GM23338 (cell line): ENCODE measurements around the gene OLFML2A. TPM values are rescaled to one million over a fixed set of nuclear protein-coding genes. Genes with fewer than 3 reads are reported as not detected.

Experiments used
- ATAC-seq: fragments of 200-7000 bp; cut with Tn5 transposase; 3 replicates; pipeline ENCODE4 v1.9.1; 2020
- DNase-seq: peaks from one replicate; pipeline ENCODE4 v3.0.0-alpha.2; 2015; ENCODE audit warnings: low spot score
- H2AFZ ChIP-seq: fragments of 200-600 bp; sonication (generic); 2 replicates; pipeline ENCODE4 v1.8.0; 2016; ENCODE audit warnings: antibody characterized with exemption, mild to moderate bottlenecking, moderate library complexity
- H3F3A ChIP-seq: fragments of 200-600 bp; sonication (generic); replicated peaks from 2 replicates; pipeline ENCODE4 v1.8.0; 2017; ENCODE audit warnings: antibody characterized with exemption, mixed run types, low read depth
- H3K27ac ChIP-seq: fragments of 200-600 bp; sonication (generic); 2 replicates; pipeline ENCODE4 v1.6.1; 2016; ENCODE audit warnings: low read depth
- H3K27me3 ChIP-seq: fragments of 200-600 bp; sonication (generic); 2 replicates; pipeline ENCODE4 v1.8.0; 2016; ENCODE audit warnings: mild to moderate bottlenecking, mixed run types, moderate library complexity; ENCODE audit not compliant: insufficient read depth
- H3K36me3 ChIP-seq: fragments of 200-600 bp; sonication (generic); 2 replicates; pipeline ENCODE4 v1.8.0; 2016; ENCODE audit warnings: mild to moderate bottlenecking; ENCODE audit not compliant: insufficient read depth
- H3K4me1 ChIP-seq: fragments of 200-600 bp; sonication (generic); 2 replicates; pipeline ENCODE4 v1.8.0; 2016; ENCODE audit warnings: mild to moderate bottlenecking, moderate library complexity; ENCODE audit not compliant: insufficient read depth
- H3K4me2 ChIP-seq: fragments of 200-600 bp; sonication (generic); 2 replicates; pipeline ENCODE4 v1.7.1; 2017; ENCODE audit warnings: mixed run types
- H3K4me3 ChIP-seq: fragments of 200-600 bp; sonication (generic); 2 replicates; pipeline ENCODE4 v1.6.1; 2016; ENCODE audit warnings: mixed run types
- H3K79me2 ChIP-seq: fragments of 200-600 bp; sonication (generic); replicated peaks from 2 replicates; pipeline ENCODE4 v1.8.0; 2017; ENCODE audit warnings: mild to moderate bottlenecking; ENCODE audit not compliant: insufficient read depth
- H3K9me2 ChIP-seq: fragments of 200-600 bp; sonication (generic); 2 replicates; pipeline ENCODE4 v1.8.0; 2017; ENCODE audit not compliant: insufficient read depth
- H4K20me1 ChIP-seq: fragments of 200-600 bp; sonication (generic); replicated peaks from 2 replicates; pipeline ENCODE4 v1.8.0; 2017; ENCODE audit warnings: mild to moderate bottlenecking; ENCODE audit not compliant: insufficient read depth
- H3K27ac Mint-ChIP-seq: 2 replicates; pipeline ENCODE4 v1.8.0; 2020; ENCODE audit warnings: inconsistent platforms, mild to moderate bottlenecking, moderate library complexity, mixed read lengths
- H3K27me3 Mint-ChIP-seq: 3 replicates; pipeline ENCODE4 v1.8.0; 2022; ENCODE audit warnings: low read depth, mild to moderate bottlenecking, moderate library complexity, mixed read lengths, inconsistent platforms; ENCODE audit not compliant: insufficient read depth, poor library complexity
- H3K36me3 Mint-ChIP-seq: 3 replicates; pipeline ENCODE4 v1.8.0; 2021; ENCODE audit warnings: low read depth, mild to moderate bottlenecking, inconsistent platforms, moderate library complexity, mixed read lengths
- H3K4me1 Mint-ChIP-seq: 3 replicates; pipeline ENCODE4 v1.8.0; 2020; ENCODE audit warnings: mild to moderate bottlenecking, inconsistent platforms, mixed read lengths
- H3K4me3 Mint-ChIP-seq: 3 replicates; pipeline ENCODE4 v1.8.0; 2021; ENCODE audit warnings: moderate library complexity, mild to moderate bottlenecking, inconsistent platforms, mixed read lengths
- H3K9me3 Mint-ChIP-seq: 3 replicates; pipeline ENCODE4 v1.8.0; 2020; ENCODE audit warnings: moderate library complexity, mild to moderate bottlenecking, inconsistent platforms, mixed read lengths
- CREB1 ChIP-seq: fragments of 250-450 bp; sonication (Bioruptor Pico); IDR thresholded peaks from 2 replicates; pipeline ENCODE4 v1.5.0; 2020; ENCODE audit warnings: low read depth, mild to moderate bottlenecking, moderate library complexity
- EZH2 ChIP-seq: fragments of 200-600 bp; sonication (generic); IDR thresholded peaks from one replicate; pipeline ENCODE4 v1.8.0; 2017; ENCODE audit warnings: antibody characterized with exemption, mild to moderate bottlenecking, low read depth; ENCODE audit not compliant: unreplicated experiment
- EZH2phosphoT487 ChIP-seq: fragments of 200-600 bp; sonication (generic); IDR thresholded peaks from one replicate; pipeline ENCODE4 v1.8.1; 2018; ENCODE audit warnings: antibody characterized with exemption; ENCODE audit not compliant: unreplicated experiment
- JUNB ChIP-seq: IDR thresholded peaks from one replicate; pipeline ENCODE4 v1.6.1; 2016; ENCODE audit warnings: antibody characterized with exemption; ENCODE audit not compliant: unreplicated experiment
- NANOG ChIP-seq: IDR thresholded peaks from 2 replicates; pipeline ENCODE4 v1.6.1; 2016; ENCODE audit warnings: antibody characterized with exemption, borderline replicate concordance
- POLR2AphosphoS5 ChIP-seq: IDR thresholded peaks from 2 replicates; pipeline ENCODE4 v1.6.1; 2016; ENCODE audit warnings: antibody characterized with exemption, low read depth
- REST ChIP-seq: IDR thresholded peaks from one replicate; pipeline ENCODE4 v1.6.1; 2018; ENCODE audit warnings: antibody characterized with exemption; ENCODE audit not compliant: unreplicated experiment
- STAT1 ChIP-seq: IDR thresholded peaks from one replicate; pipeline ENCODE4 v1.6.1; 2016; ENCODE audit warnings: antibody characterized with exemption; ENCODE audit not compliant: unreplicated experiment
- ZNF114 ChIP-seq: fragments of 250-450 bp; sonication (Bioruptor Pico); IDR thresholded peaks from 2 replicates; pipeline ENCODE4 v1.5.0; 2020; ENCODE audit warnings: mild to moderate bottlenecking, moderate library complexity
- ZNF331 ChIP-seq: fragments of 250-450 bp; sonication (Bioruptor Pico); IDR thresholded peaks from 2 replicates; pipeline ENCODE4 v1.5.0; 2020; ENCODE audit warnings: low read depth, mild to moderate bottlenecking, moderate library complexity
- polyA plus RNA-seq: library from polyadenylated mRNA; unstranded; fragments of >200 nt; fragmentation: Nextera tagmentation; extraction: Ambion mirVana; gene quantifications from 2 replicates; pipeline ENCODE4 v1.2.1, GENCODE V29; 2016
- total RNA-seq: library from RNA; depleted of rRNA; stranded (reverse); fragments of >200 nt; shearing (Covaris generic); gene quantifications from 2 replicates; pipeline ENCODE4 v1.2.3, GENCODE V29; 2014
- TF ChIP-seq, protein P1 (sequence below), 2 experiments: fragments of 200-600 bp in 1 of 2; sonication (generic) in 1 of 2; conservative IDR thresholded peaks; 2 replicates each; pipeline versions ENCODE4 v1.5.1 to v1.6.1; 2016 to 2017; ENCODE audit warnings: antibody characterized with exemption in 2 of 2, low read depth in 2 of 2, mild to moderate bottlenecking in 2 of 2, moderate library complexity in 1 of 2

The OLFML2A gene
- total and polyA plus RNA-seq, 2 experiments from 2014 or later: 1.1 to 6.7 TPM

- Histone ChIP-seq H3K79me2 (peaks cover 75% of the 10 kb centered on the region), H3K4me3 (peak overlapping the region; percentile 56), H3K27me3 (peaks cover 37% of the 10 kb centered on the region), H3K36me3 (no peaks in the 10 kb centered on the region), H4K20me1 (peaks cover 19% of the 10 kb centered on the region), H3K4me2 (peak overlapping the region; percentile 73), H3K27ac (no peak overlapping the region), H3K4me1 (peaks cover 69% of the 10 kb centered on the region), H3F3A (no peaks in the 10 kb centered on the region; the same call in 1 of the 2 replicates), H3K9me2 (no peaks in the 10 kb centered on the region), H2AFZ (no peak overlapping the region)
- peaks cover 13% of the 10 kb centered on the region for H3K27me3 Mint-ChIP-seq
- H3K9me3 Mint-ChIP-seq: no peaks in the 10 kb centered on the region
- peak overlapping the region; percentile 87; the same call in 1 of the 2 replicates for H3K27ac Mint-ChIP-seq
- H3K4me3 Mint-ChIP-seq: peak overlapping the region; percentile 80
- no peak for ATAC-seq
- TF ChIP-seq EZH2: no peak
- TF ChIP-seq, protein P1, sequence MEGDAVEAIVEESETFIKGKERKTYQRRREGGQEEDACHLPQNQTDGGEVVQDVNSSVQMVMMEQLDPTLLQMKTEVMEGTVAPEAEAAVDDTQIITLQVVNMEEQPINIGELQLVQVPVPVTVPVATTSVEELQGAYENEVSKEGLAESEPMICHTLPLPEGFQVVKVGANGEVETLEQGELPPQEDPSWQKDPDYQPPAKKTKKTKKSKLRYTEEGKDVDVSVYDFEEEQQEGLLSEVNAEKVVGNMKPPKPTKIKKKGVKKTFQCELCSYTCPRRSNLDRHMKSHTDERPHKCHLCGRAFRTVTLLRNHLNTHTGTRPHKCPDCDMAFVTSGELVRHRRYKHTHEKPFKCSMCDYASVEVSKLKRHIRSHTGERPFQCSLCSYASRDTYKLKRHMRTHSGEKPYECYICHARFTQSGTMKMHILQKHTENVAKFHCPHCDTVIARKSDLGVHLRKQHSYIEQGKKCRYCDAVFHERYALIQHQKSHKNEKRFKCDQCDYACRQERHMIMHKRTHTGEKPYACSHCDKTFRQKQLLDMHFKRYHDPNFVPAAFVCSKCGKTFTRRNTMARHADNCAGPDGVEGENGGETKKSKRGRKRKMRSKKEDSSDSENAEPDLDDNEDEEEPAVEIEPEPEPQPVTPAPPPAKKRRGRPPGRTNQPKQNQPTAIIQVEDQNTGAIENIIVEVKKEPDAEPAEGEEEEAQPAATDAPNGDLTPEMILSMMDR (conservative IDR thresholded peaks at IDR 0.05; ENCODE audit: low read depth in 2 of 2): peak in 1 of 2 experiments; percentile 39; a peak in 3 of 4 replicates
- peaks cover 61% of the 10 kb centered on the region for H3K4me1 Mint-ChIP-seq
- H3K36me3 Mint-ChIP-seq: no peaks in the 10 kb centered on the region
- DNase-seq: peak; percentile 38
Measured at GRCh38 chr9:124766815-124767554, 9.9 kb upstream of the OLFML2A start.

GRCh38 chr9:124767821-124768220, 9.1 kb upstream of the OLFML2A start:
- H3K4me2 ChIP-seq: peak overlapping the region; percentile 73
- no peaks in the 10 kb centered on the region for H3K9me2 ChIP-seq
- H2AFZ ChIP-seq: no peak overlapping the region
- no peaks in the 10 kb centered on the region for H3K36me3 Mint-ChIP-seq
- DNase-seq: peak; percentile 36
- peaks cover 60% of the 10 kb centered on the region for H3K4me1 ChIP-seq
- H3K27me3 ChIP-seq: peaks cover 43% of the 10 kb centered on the region
- peaks cover 66% of the 10 kb centered on the region for H3K79me2 ChIP-seq
- H3K27me3 Mint-ChIP-seq: peaks cover 13% of the 10 kb centered on the region
- ATAC-seq: no peak
- peak overlapping the region; percentile 80 for H3K4me3 Mint-ChIP-seq
- H3K27ac Mint-ChIP-seq: no peak overlapping the region
- H3F3A ChIP-seq: peaks cover 3% of the 10 kb centered on the region; the same call in 1 of the 2 replicates
- H3K36me3 ChIP-seq: no peaks in the 10 kb centered on the region
- H4K20me1 ChIP-seq: peaks cover 19% of the 10 kb centered on the region
- peak overlapping the region; percentile 56 for H3K4me3 ChIP-seq
- no peak overlapping the region for H3K27ac ChIP-seq
- H3K9me3 Mint-ChIP-seq: no peaks in the 10 kb centered on the region
- peaks cover 59% of the 10 kb centered on the region for H3K4me1 Mint-ChIP-seq
- TF ChIP-seq, protein P1 (conservative IDR thresholded peaks at IDR 0.05; ENCODE audit: low read depth in 2 of 2): no peak
- TF ChIP-seq POLR2AphosphoS5 (no peak), JUNB (no peak), REST (no peak), ZNF331 (CRISPR knock-in tag) (no peak), ZNF114 (CRISPR knock-in tag) (no peak), NANOG (no peak), STAT1 (no peak), CREB1 (CRISPR knock-in tag) (no peak), EZH2phosphoT487 (no peak)
